GM12878 (cell line): ENCODE results near the gene SACM1L. TPM values are rescaled to one million over a fixed set of nuclear protein-coding genes. Genes with fewer than 3 reads are reported as not detected.

ENCODE experiments used
- ATAC-seq: fragments of 200-7000 bp; cut with Tn5 transposase; 3 replicates; pipeline ENCODE4 v1.9.1; 2020; ENCODE audit warnings: mild to moderate bottlenecking, moderate library complexity
- BruUV-seq: library from RNA; stranded (reverse); fragments of 400-500 nt; replicated peaks from 2 replicates; lab custom pipeline; 2021; lab: Mats Ljungman, UMichigan
- CTCF ChIA-PET: fragments of 300-600 bp; sonication (Branson Sonifier 250); formaldehyde crosslinking; extraction: SDS; loops from one replicate; lab custom pipeline; 2021; ENCODE audit warnings: inconsistent platforms; lab: Yijun Ruan, JAX
- POLR2A ChIA-PET: fragments of 350-600 bp; formaldehyde crosslinking; extraction: SDS; loops from one replicate; lab custom pipeline; 2021; ENCODE audit warnings: inconsistent platforms; lab: Charles Lee
- RAD21 ChIA-PET: fragments of 300-600 bp; sonication (Branson Sonifier 250); formaldehyde crosslinking; loops from one replicate; lab custom pipeline; 2023; ENCODE audit warnings: antibody characterized with exemption; ENCODE audit not compliant: unreplicated experiment; lab: Charles Lee
- SMC1A ChIA-PET: fragments of 300-600 bp; sonication (Branson Sonifier 250); formaldehyde crosslinking; loops from one replicate; lab custom pipeline; 2023; ENCODE audit not compliant: unreplicated experiment, uncharacterized antibody; lab: Charles Lee
- DNase-seq: peaks from one replicate; pipeline ENCODE4 v3.0.0-alpha.2; 2011; ENCODE audit warnings: low read depth, low spot score
- FAIRE-seq: peaks from 3 replicates; lab custom pipeline; 2011; peaks lifted over from hg19 to GRCh38; lab: Jason Lieb, UNC
- H2AFZ ChIP-seq: 2 replicates; pipeline ENCODE4 v1.6.0; 2011; ENCODE audit warnings: low read depth, low read length, control low read depth; ENCODE audit not compliant: control insufficient read depth
- H3K27ac ChIP-seq: 2 replicates; pipeline ENCODE4 v1.5.1; 2011; ENCODE audit warnings: control low read depth; ENCODE audit not compliant: control insufficient read depth, insufficient read depth
- H3K27me3 ChIP-seq, 2 experiments: replicated peaks in 1 of 2; 2 replicates each; pipeline versions ENCODE4 v1.6.0 to v1.6.1; 2011; ENCODE audit warnings: low read length in 1 of 2; ENCODE audit not compliant: control insufficient read depth in 2 of 2, insufficient read depth in 2 of 2
- H3K36me3 ChIP-seq, 2 experiments: 2 replicates each; pipeline ENCODE4 v1.5.1; 2011; ENCODE audit warnings: low read length in 1 of 2; ENCODE audit not compliant: control insufficient read depth in 2 of 2, insufficient read depth in 2 of 2
- H3K4me1 ChIP-seq: 2 replicates; pipeline ENCODE4 v1.6.1; 2011; ENCODE audit warnings: mild to moderate bottlenecking, low read length, moderate library complexity, mixed read lengths; ENCODE audit not compliant: control insufficient read depth, insufficient read depth
- H3K4me2 ChIP-seq: 2 replicates; pipeline ENCODE4 v1.6.0; 2011; ENCODE audit warnings: control low read depth; ENCODE audit not compliant: control insufficient read depth, insufficient read depth
- H3K4me3 ChIP-seq: fragments of 200-600 bp; sonication (generic); 2 replicates; pipeline ENCODE4 v1.5.1; 2016
- H3K79me2 ChIP-seq: 2 replicates; pipeline ENCODE4 v1.6.0; 2011; ENCODE audit warnings: low read length; ENCODE audit not compliant: control insufficient read depth, insufficient read depth
- H3K9ac ChIP-seq: 2 replicates; pipeline ENCODE4 v1.8.0; 2011; ENCODE audit warnings: low read length, control low read depth, mixed read lengths; ENCODE audit not compliant: control insufficient read depth, insufficient read depth
- H3K9me3 ChIP-seq: replicated peaks from 3 replicates; pipeline ENCODE4 v1.5.1; 2011; ENCODE audit warnings: mild to moderate bottlenecking, low read length; ENCODE audit not compliant: control insufficient read depth, insufficient read depth
- H4K20me1 ChIP-seq: 2 replicates; pipeline ENCODE4 v1.6.0; 2011; ENCODE audit not compliant: control insufficient read depth, insufficient read depth
- CHD2 ChIP-seq: IDR thresholded peaks from 2 replicates; pipeline ENCODE4 v1.6.1; 2011; ENCODE audit warnings: low read depth, low read length, improper control_type of control experiment, borderline replicate concordance
- ETV6 ChIP-seq, 2 experiments: fragments of 450-650 bp in 1 of 2; IDR thresholded peaks in 1 of 2; conservative IDR thresholded peaks in 1 of 2; 2 replicates each; pipeline ENCODE4 v1.6.1; 2014; ENCODE audit warnings: antibody characterized with exemption in 1 of 2, borderline replicate concordance in 1 of 2, low read depth in 1 of 2, mild to moderate bottlenecking in 1 of 2, moderate library complexity in 1 of 2
- LARP7 ChIP-seq: fragments of 450-650 bp; IDR thresholded peaks from 2 replicates; pipeline ENCODE4 v1.6.1; 2017; ENCODE audit warnings: mild to moderate bottlenecking
- MEF2A ChIP-seq: IDR thresholded peaks from 2 replicates; pipeline ENCODE4 v1.6.1; 2011; ENCODE audit warnings: low read depth, mild to moderate bottlenecking, low read length, moderate library complexity; ENCODE audit not compliant: insufficient read depth
- MTA3 ChIP-seq: IDR thresholded peaks from 2 replicates; pipeline ENCODE4 v1.6.1; 2012; ENCODE audit warnings: low read length, inconsistent platforms, borderline replicate concordance
- NR2C1 ChIP-seq: fragments of 450-650 bp; IDR thresholded peaks from 2 replicates; pipeline ENCODE4 v1.6.1; 2017; ENCODE audit warnings: antibody characterized with exemption, mild to moderate bottlenecking, moderate library complexity
- POLR2A ChIP-seq: IDR thresholded peaks from 2 replicates; pipeline ENCODE4 v1.6.1; 2011; ENCODE audit warnings: low read depth, mild to moderate bottlenecking, low read length
- POLR2AphosphoS2 ChIP-seq: IDR thresholded peaks from 2 replicates; pipeline ENCODE4 v1.6.1; 2011; ENCODE audit warnings: low read depth, mild to moderate bottlenecking, low read length, improper control_type of control experiment, moderate library complexity
- POLR2AphosphoS5 ChIP-seq: IDR thresholded peaks from 2 replicates; pipeline ENCODE4 v1.6.1; 2011; ENCODE audit warnings: mild to moderate bottlenecking, low read length, inconsistent platforms
- SMC3 ChIP-seq: IDR thresholded peaks from 2 replicates; pipeline ENCODE4 v1.6.1; 2011; ENCODE audit warnings: low read length, improper control_type of control experiment, borderline replicate concordance
- TAF1 ChIP-seq: IDR thresholded peaks from 2 replicates; pipeline ENCODE4 v1.6.1; 2011; ENCODE audit warnings: mild to moderate bottlenecking, low read depth, low read length, borderline replicate concordance
- TCF7 ChIP-seq: IDR thresholded peaks from 2 replicates; pipeline ENCODE4 v1.6.1; 2014; ENCODE audit warnings: antibody characterized with exemption, borderline replicate concordance
- WGBS: methylation state at CpG from one replicate; pipeline ENCODE4 v1.1.6; 2016; ENCODE audit warnings: low lambda C conversion rate; ENCODE audit not compliant: insufficient replicate concordance, insufficient coverage; ENCODE audit errors: missing lambda C conversion rate; 5-methylcytosine and 5-hydroxymethylcytosine counted together
- in situ Hi-C: fragments of 300-500 bp; cut with MboI; formaldehyde crosslinking; loops from 9 replicates; pipeline ENCODE4 v1.14.3; 2018; ENCODE audit warnings: mixed read lengths
- intact Hi-C: fragments of 100-400 bp; cut with micrococcal nuclease; formaldehyde crosslinking; loops from one replicate; pipeline ENCODE4 v1.14.2; 2022; ENCODE audit not compliant: unreplicated experiment
- polyA plus RNA-seq, 11 experiments: library from polyadenylated mRNA; depleted of rRNA in 4 of 11; unstranded in 6 of 11; stranded (reverse) in 5 of 11; fragments of >200 nt; fragmentation: Nextera tagmentation in 4 of 11; fragmentation: Illumina TruSeq in 1 of 11; extraction: Ambion mirVana in 4 of 11; extraction: Trizol in 1 of 11; gene quantifications; 1 replicate in 1 of 11; 2 replicates in 10 of 11; pipeline versions ENCODE4 v1.2.1 to v1.2.3, GENCODE V29; 2011 to 2016; ENCODE audit warnings: inconsistent platforms in 2 of 11, missing spikeins in 2 of 11, low read depth in 1 of 11
- total RNA-seq, 4 experiments: library from RNA; depleted of rRNA in 3 of 4; stranded (reverse); fragments of >200 nt in 3 of 4; fragmentation: Illumina TruSeq in 1 of 4; extraction: Trizol in 1 of 4; gene quantifications; 2 replicates each; pipeline versions ENCODE4 v1.2.1 to v1.2.3, GENCODE V29; 2013 to 2021
- TF ChIP-seq, protein P1 (sequence below): fragments of 450-650 bp; IDR thresholded peaks from 2 replicates; pipeline ENCODE4 v1.6.1; 2018; ENCODE audit warnings: mild to moderate bottlenecking, low read depth, moderate library complexity; ENCODE audit not compliant: partially characterized antibody

Gene SACM1L
- total and polyA plus RNA-seq, 10 of the 15 experiments (the other 5 are each of a cell fraction or from before 2014, with no cell fraction given): 16.5 to 48.3 (median 28.9) TPM

DNA sequence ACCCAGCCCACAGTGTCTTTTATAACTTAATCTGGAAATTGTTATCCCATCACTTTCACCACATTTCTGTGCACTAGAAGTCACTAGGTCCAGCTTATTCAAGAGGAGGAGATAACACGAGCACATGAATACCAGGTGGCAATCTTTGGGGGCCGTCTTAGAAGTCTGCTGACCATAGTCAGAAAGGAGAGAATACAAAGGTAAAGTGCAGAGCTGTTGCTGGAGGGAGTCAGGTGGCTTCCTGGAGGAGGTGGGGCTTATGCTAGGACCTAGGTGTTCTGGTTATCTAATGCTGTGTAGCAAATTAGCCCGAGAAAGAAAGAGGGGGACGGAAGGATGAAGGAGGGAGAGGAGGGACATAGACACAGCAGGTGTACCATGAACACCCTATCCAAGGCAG lies 60.7 kb downstream of the SACM1L start:
- TF ChIP-seq MTA3 (no peak), TAF1 (no peak), LARP7 (no peak), POLR2A (no peak), TCF7 (no peak), CHD2 (no peak), SMC3 (no peak), POLR2AphosphoS2 (no peak), ETV6 (conservative IDR thresholded peaks at IDR 0.05 in 1 of 2, IDR thresholded peaks at IDR 0.05 in 1 of 2; ENCODE audit: borderline replicate concordance in 1 of 2, low read depth in 1 of 2) (no peak), MEF2A (no peak), NR2C1 (no peak), POLR2AphosphoS5 (no peak)
- TF ChIP-seq, protein P1, sequence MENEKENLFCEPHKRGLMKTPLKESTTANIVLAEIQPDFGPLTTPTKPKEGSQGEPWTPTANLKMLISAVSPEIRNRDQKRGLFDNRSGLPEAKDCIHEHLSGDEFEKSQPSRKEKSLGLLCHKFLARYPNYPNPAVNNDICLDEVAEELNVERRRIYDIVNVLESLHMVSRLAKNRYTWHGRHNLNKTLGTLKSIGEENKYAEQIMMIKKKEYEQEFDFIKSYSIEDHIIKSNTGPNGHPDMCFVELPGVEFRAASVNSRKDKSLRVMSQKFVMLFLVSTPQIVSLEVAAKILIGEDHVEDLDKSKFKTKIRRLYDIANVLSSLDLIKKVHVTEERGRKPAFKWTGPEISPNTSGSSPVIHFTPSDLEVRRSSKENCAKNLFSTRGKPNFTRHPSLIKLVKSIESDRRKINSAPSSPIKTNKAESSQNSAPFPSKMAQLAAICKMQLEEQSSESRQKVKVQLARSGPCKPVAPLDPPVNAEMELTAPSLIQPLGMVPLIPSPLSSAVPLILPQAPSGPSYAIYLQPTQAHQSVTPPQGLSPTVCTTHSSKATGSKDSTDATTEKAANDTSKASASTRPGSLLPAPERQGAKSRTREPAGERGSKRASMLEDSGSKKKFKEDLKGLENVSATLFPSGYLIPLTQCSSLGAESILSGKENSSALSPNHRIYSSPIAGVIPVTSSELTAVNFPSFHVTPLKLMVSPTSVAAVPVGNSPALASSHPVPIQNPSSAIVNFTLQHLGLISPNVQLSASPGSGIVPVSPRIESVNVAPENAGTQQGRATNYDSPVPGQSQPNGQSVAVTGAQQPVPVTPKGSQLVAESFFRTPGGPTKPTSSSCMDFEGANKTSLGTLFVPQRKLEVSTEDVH: no peak
- no peak overlapping the region for H3K9ac ChIP-seq
- H3K27ac ChIP-seq: no peak overlapping the region
- H3K4me3 ChIP-seq: no peak overlapping the region
- POLR2A ChIA-PET: interaction anchor here (0.5 kb wide), 1 partner anchor 221 kb away, joined by 3 read pairs; no protein-coding TSS in a partner anchor
- no peaks in the 10 kb centered on the region for H4K20me1 ChIP-seq
- RAD21 ChIA-PET: interaction anchor here (0.5 to 0.9 kb wide), 2 partner anchors 155 to 326 kb away, joined by 3 to 4 read pairs; no protein-coding TSS in a partner anchor
- CTCF ChIA-PET: interaction anchor here (1.0 to 2.8 kb wide), 4 partner anchors 10 to 180 kb away, joined by 3 to 17 read pairs (median 5); no protein-coding TSS in a partner anchor
- WGBS: 74% methylated on average over 4 of the region's 4 CpGs
- H3K9me3 ChIP-seq: no peaks in the 10 kb centered on the region; the same call in 2 of the 3 replicates
- no peak overlapping the region for H3K4me2 ChIP-seq
- FAIRE-seq (no peak), ATAC-seq (no peak), DNase-seq (no peak)
- in situ Hi-C loops (loop anchor here (10.0 kb wide), 1 partner anchor 315 kb away; no protein-coding TSS in a partner anchor), intact Hi-C loops (no loop called here)
- H2AFZ ChIP-seq: no peak overlapping the region
- H3K4me1 ChIP-seq: no peaks in the 10 kb centered on the region
- H3K27me3 ChIP-seq: no peaks in the 10 kb centered on the region
- no peaks in the 10 kb centered on the region for H3K79me2 ChIP-seq
- peaks cover 0 to 8% of the 10 kb centered on the region in 2 experiments; a peak in 2 of 4 replicates for H3K36me3 ChIP-seq
- SMC1A ChIA-PET: interaction anchor here (1.1 to 1.3 kb wide), 2 partner anchors 179 to 242 kb away, joined by 3 to 4 read pairs; no protein-coding TSS in a partner anchor
- BruUV-seq: no TSS peak
